Common myeloid progenitor, CD34-positive (primary cell): ENCODE data around the gene INS.

ENCODE experiments used
- CTCF ChIA-PET: fragments of 350-600 bp; sonication (Branson Sonifier 250); formaldehyde crosslinking; loops from one replicate; lab custom pipeline; 2021; ENCODE audit warnings: antibody characterized with exemption; lab: Charles Lee
- POLR2A ChIA-PET: fragments of 350-600 bp; sonication (Branson Sonifier 250); formaldehyde crosslinking; loops from one replicate; lab custom pipeline; 2021; ENCODE audit warnings: antibody characterized with exemption; lab: Charles Lee
- DNase-seq, 3 donors: peaks; one replicate each; pipeline versions ENCODE4 v3.0.0 to v3.0.0-alpha.2; 2013
- H3K27ac ChIP-seq, 2 experiments: 1 replicate in 1 of 2; 2 replicates in 1 of 2; pipeline ENCODE4 v1.7.0; 2013; ENCODE audit warnings: inconsistent platforms in 2 of 2, low read length in 2 of 2, mild to moderate bottlenecking in 2 of 2, low read depth in 1 of 2, moderate library complexity in 1 of 2; ENCODE audit not compliant: severe bottlenecking in 2 of 2, insufficient read depth in 1 of 2, poor library complexity in 1 of 2
- H3K27me3 ChIP-seq, 5 experiments: replicated peaks in 2 of 5; 1 replicate in 3 of 5; 2 replicates in 2 of 5; pipeline versions ENCODE4 v1.6.1 to v1.7.0; 2013; ENCODE audit warnings: low read length in 4 of 5, mild to moderate bottlenecking in 2 of 5, moderate library complexity in 2 of 5, inconsistent platforms in 1 of 5; ENCODE audit not compliant: insufficient read depth in 5 of 5, control insufficient read depth in 4 of 5
- H3K36me3 ChIP-seq, 4 experiments: 1 replicate in 2 of 4; 2 replicates in 2 of 4; pipeline versions ENCODE4 v1.6.1 to v1.7.0; 2013; ENCODE audit warnings: low read length in 3 of 4, control low read depth in 1 of 4, mild to moderate bottlenecking in 1 of 4; ENCODE audit not compliant: control insufficient read depth in 4 of 4, insufficient read depth in 4 of 4
- H3K4me1 ChIP-seq, 4 experiments: 1 replicate in 3 of 4; 2 replicates in 1 of 4; pipeline versions ENCODE4 v1.6.1 to v1.7.1; 2013; ENCODE audit warnings: low read length in 3 of 4, mild to moderate bottlenecking in 3 of 4, control low read depth in 1 of 4, inconsistent platforms in 1 of 4, moderate library complexity in 1 of 4; ENCODE audit not compliant: control insufficient read depth in 4 of 4, insufficient read depth in 4 of 4; ENCODE audit errors: control extremely low read depth in 1 of 4
- H3K4me3 ChIP-seq, 7 experiments: 1 replicate in 4 of 7; 2 replicates in 3 of 7; pipeline versions ENCODE4 v1.5.1 to v1.7.0; 2013; ENCODE audit warnings: mild to moderate bottlenecking in 7 of 7, low read length in 6 of 7, moderate library complexity in 6 of 7, inconsistent platforms in 2 of 7, low read depth in 2 of 7, control low read depth in 1 of 7; ENCODE audit not compliant: insufficient read depth in 4 of 7, control insufficient read depth in 1 of 7; ENCODE audit errors: extremely low read depth in 1 of 7
- H3K9me3 ChIP-seq, 5 experiments: 1 replicate in 4 of 5; 2 replicates in 1 of 5; pipeline versions ENCODE4 v1.6.1 to v1.7.1; 2013; ENCODE audit warnings: low read length in 4 of 5, mild to moderate bottlenecking in 2 of 5, inconsistent platforms in 1 of 5, low read depth in 1 of 5, moderate library complexity in 1 of 5; ENCODE audit not compliant: control insufficient read depth in 4 of 5, insufficient read depth in 2 of 5; ENCODE audit errors: control extremely low read depth in 1 of 5
- WGBS: methylation state at CpG from one replicate; pipeline ENCODE4 v1.1.5; 2013; ENCODE audit not compliant: insufficient coverage; 5-methylcytosine and 5-hydroxymethylcytosine counted together

Gene INS

DNA sequence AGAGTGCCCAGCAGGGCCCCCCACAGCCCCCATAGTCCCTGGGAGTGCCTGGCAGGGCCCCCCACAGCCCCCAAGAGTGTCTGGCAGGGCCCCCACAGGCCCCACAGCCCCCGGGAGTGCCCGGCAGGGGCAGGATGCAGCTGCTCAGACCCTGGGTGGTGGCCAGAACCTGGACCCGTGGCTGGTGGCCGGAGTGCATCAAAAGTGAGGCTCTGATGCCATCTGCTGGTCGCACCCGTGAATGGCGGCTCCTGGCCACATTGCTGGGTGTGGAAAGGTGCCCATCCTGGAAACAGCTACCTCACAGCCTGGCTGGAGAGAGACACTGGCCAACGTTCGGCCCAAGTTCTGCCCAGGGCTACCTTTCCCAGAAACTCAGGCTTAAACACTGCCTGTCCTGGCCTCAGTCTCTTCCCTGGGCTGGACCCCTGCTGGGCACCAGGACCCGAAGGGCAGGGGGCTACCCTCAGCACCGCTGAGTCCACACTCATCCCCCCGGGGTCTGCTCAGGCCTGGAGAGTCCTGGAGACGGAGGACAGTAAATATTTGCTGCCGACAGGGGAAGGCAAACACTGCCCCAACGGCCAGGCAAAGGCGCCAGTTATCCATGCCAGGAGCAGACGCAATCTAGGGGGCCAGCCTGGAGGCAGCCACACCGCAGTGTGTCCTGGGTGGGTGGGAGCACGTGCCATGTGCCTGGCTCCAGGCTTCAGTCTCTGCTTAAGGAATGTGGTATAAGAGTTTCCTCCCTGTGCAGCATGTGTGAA lies 4.4 kb downstream of the INS start:
- POLR2A ChIA-PET: no interaction called here
- CTCF ChIA-PET: interaction anchor here (0.6 to 15.3 kb wide), 13 partner anchors 7 to 511 kb away, joined by 3 to 341 read pairs (median 4); partner anchors contain the start of gene SYT8
- no peak overlapping the region for H3K27ac ChIP-seq
- peak in 1 of 3 donors; percentile 49 for DNase-seq
- peaks cover 0 to 3% (median 1%) of the 10 kb centered on the region in 5 experiments for H3K27me3 ChIP-seq
- no peaks in the 10 kb centered on the region for H3K9me3 ChIP-seq
- H3K4me1 ChIP-seq: peaks cover 0 to 3% (median 2%) of the 10 kb centered on the region in 4 experiments
- 35% methylated on average over 19 of the region's 19 CpGs for whole genome bisulfite sequencing
- H3K36me3 ChIP-seq: no peaks in the 10 kb centered on the region
- H3K4me3 ChIP-seq: no peak overlapping the region

GRCh38 chr11:2155511-2155910 lies 5.5 kb downstream of the INS start:
- Histone ChIP-seq H3K27me3 (peaks cover 0 to 10% (median 6%) of the 10 kb centered on the region in 5 experiments), H3K4me3 (no peak overlapping the region), H3K4me1 (peaks cover 0 to 5% (median 2%) of the 10 kb centered on the region in 4 experiments), H3K27ac (no peak overlapping the region), H3K36me3 (no peaks in the 10 kb centered on the region), H3K9me3 (no peaks in the 10 kb centered on the region)
- ChIA-PET POLR2A (no interaction called here), CTCF (interaction anchor here (0.6 to 15.3 kb wide), 8 partner anchors 8 to 448 kb away, joined by 3 to 341 read pairs (median 7); partner anchors contain the start of gene SYT8)
- DNase-seq: no peak
- WGBS: 90% methylated on average over 26 of the region's 29 CpGs

- POLR2A ChIA-PET: no interaction called here
- Histone ChIP-seq H3K4me3 (no peak overlapping the region), H3K27me3 (peaks cover 0 to 16% (median 12%) of the 10 kb centered on the region in 5 experiments), H3K9me3 (no peaks in the 10 kb centered on the region), H3K36me3 (no peaks in the 10 kb centered on the region), H3K27ac (no peak overlapping the region), H3K4me1 (peaks cover 0 to 5% (median 2%) of the 10 kb centered on the region in 4 experiments)
- 87% methylated on average over 13 of the region's 17 CpGs for WGBS
- CTCF ChIA-PET: interaction anchor here (1.3 to 15.3 kb wide), 11 partner anchors 8 to 515 kb away, joined by 3 to 341 read pairs (median 9); partner anchors contain the start of gene SYT8
- DNase-seq: no peak
These were observed 6.1 kb downstream of the INS start for GRCh38 chr11:2154889-2155288.

DNA sequence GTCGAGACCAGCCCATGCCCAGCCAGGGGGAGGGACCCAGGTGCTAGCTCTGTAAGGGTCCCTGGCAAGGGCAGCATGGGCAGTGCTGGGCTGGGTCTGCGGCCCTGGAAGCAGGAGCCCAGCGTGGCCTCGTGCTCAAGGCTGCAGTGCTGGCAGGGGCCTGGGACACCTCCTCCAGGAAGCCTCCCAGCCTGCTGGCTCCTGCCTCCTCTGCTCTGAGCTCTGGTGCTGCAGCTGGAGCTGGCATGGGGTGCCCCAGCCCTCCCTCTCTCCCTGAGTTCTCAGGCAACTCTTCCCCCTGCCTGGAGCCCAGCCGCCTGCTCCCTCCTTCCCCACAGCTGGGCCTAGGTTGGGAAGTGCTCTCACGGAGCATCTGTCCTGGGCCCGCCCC lies 6.8 kb downstream of the INS start:
- Histone ChIP-seq H3K4me1 (peaks cover 0 to 5% (median 2%) of the 10 kb centered on the region in 4 experiments), H3K36me3 (no peaks in the 10 kb centered on the region), H3K27me3 (peaks cover 0 to 23% (median 14%) of the 10 kb centered on the region in 5 experiments), H3K9me3 (no peaks in the 10 kb centered on the region), H3K27ac (no peak overlapping the region), H3K4me3 (no peak overlapping the region)
- POLR2A ChIA-PET: no interaction called here
- CTCF ChIA-PET: interaction anchor here (1.0 to 15.3 kb wide), 13 partner anchors 8 to 514 kb away, joined by 3 to 341 read pairs (median 7); partner anchors contain the start of gene SYT8
- DNase-seq: no peak
- WGBS: 90% methylated on average over 6 of the region's 7 CpGs

GRCh38 chr11:2153581-2154194 lies 7.3 kb downstream of the INS start:
- DNase-seq: no peak
- ChIA-PET CTCF (interaction anchor here (0.7 to 15.3 kb wide), 17 partner anchors 8 to 514 kb away, joined by 3 to 341 read pairs (median 6); partner anchors contain the start of gene SYT8), POLR2A (no interaction called here)
- no peak overlapping the region for H3K27ac ChIP-seq
- 61% methylated on average over 13 of the region's 14 CpGs for WGBS
- no peaks in the 10 kb centered on the region for H3K36me3 ChIP-seq
- H3K4me3 ChIP-seq: no peak overlapping the region
- H3K4me1 ChIP-seq: peaks cover 0 to 5% (median 2%) of the 10 kb centered on the region in 4 experiments
- no peaks in the 10 kb centered on the region for H3K9me3 ChIP-seq
- H3K27me3 ChIP-seq: peaks cover 0 to 28% (median 19%) of the 10 kb centered on the region in 5 experiments

DNA sequence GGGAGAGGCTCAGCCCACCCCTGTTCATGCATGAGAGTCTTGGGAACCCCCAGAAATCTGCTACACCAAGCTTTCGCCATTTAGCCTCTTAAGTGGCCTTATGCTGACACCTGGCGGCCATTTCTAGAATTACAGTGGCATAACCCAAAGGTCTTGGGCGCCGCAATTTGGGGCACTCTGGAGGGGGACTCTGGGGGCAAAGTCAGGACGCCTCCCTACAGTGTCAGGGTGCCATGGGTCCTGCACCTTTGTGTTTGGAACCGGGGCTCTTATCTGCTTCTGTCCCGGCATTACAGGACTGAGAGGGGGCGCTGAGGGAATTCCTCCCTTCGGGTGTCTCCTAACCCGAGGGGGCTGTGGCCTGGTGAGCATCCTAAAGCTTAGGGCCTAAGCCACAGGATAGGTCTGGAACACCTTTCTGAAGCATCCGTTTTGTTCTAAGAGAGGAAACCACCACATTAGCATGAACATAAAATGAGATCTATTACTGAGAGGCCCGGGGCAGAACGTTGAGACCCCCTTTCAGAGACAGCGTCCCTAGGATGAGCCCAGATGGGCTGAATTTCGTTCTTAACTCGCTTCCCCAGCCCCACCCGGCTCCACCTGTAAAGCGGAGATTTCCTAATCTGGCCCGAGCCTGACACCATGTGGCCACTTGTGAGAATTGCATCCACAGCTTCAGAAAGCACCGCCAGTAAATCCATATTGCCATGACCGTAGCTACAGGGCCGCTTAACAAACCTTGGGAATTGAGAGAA lies 9.3 kb downstream of the INS start:
- WGBS: 5% methylated on average over 17 of the region's 22 CpGs
- no peak overlapping the region for H3K4me3 ChIP-seq

More for the DNA sequence above, 9.3 kb downstream of the INS start:
- ChIA-PET CTCF (interaction anchor here (0.6 to 15.3 kb wide), 45 partner anchors 9 to 501 kb away, joined by 3 to 341 read pairs (median 5); partner anchors contain the start of genes IGF2, INS, SYT8 and TH), POLR2A (interaction anchor here (1.0 kb wide), 2 partner anchors 114 to 115 kb away, joined by 4 read pairs; no protein-coding TSS in a partner anchor)
- peak; percentile 74 to 89 (median 83) for DNase-seq
- Histone ChIP-seq H3K4me1 (peaks cover 0 to 7% (median 2%) of the 10 kb centered on the region in 4 experiments), H3K36me3 (no peaks in the 10 kb centered on the region), H3K9me3 (no peaks in the 10 kb centered on the region), H3K27me3 (peaks cover 0 to 48% (median 23%) of the 10 kb centered on the region in 5 experiments), H3K27ac (no peak overlapping the region)
